Hippocampal formation (tissue), 2 donors: ENCODE results near the gene KRT10.
"Not testable (repeated sequence)": the region's sequence is repeated elsewhere in the genome, so short reads cannot be mapped to it uniquely, and the experiment has no call there.

ENCODE experiments used
- DNase-seq, 2 donors: peaks; one replicate each; lab custom pipeline; 2025; lab: John Stamatoyannopoulos, UW

Gene KRT10

DNA sequence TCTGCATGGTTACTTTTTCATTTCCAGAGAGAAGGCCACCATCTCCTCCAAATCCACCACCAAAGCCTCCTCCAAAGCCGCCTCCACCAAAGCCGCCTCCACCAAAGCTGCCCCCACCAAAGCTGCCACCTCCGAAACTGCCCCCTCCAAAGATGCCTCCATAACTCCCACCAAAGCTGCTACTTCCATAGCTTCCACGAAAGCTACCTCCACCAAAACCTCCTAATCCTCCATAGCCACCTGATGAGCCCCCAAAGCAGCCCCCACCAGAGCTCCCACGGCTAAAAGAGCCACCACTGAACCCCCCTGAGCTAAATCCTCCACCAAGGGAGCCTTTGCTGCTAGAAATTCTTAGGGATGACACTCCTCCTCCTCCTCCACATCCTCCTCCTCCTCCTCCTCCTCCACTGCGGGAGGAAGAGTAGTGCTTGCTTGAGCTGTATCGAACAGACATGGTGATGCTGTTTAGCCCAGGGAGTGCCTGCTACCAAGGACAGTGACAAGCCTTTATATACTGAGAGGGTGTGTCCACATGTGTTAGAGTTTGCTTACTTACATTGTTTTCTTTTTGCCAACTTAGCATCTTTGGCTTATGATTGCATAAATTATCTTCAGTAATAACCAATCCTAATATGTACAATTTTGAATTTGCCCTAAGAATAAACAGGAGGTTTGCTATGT is at the start of gene KRT10:
KRT10 (minus strand) TSS at position 483 of the 681 bp plus-strand sequence; CDS start at position 454, 29 bp downstream.
- no peak for DNase-seq

DNA sequence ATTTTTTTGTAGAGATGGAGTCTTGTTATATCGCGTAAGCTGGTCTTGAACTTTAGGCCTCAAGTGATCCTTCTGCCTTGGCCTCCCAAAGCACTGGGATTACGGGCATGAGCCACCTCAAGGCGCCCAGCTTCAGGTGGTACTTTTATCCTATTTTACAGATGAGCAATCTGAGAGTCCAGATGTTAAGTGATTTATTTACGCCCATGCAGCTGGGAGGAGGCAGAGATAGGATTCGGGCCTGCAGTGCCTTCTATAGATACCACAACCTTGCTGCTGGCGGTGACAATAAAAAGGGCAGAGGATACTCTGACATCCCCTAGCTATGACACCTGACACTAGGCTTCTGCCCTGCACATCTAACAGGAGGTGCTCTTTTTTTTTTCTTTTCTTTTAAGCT is 48.9 kb upstream of the KRT10 start:
- DNase-seq: no peak

DNA sequence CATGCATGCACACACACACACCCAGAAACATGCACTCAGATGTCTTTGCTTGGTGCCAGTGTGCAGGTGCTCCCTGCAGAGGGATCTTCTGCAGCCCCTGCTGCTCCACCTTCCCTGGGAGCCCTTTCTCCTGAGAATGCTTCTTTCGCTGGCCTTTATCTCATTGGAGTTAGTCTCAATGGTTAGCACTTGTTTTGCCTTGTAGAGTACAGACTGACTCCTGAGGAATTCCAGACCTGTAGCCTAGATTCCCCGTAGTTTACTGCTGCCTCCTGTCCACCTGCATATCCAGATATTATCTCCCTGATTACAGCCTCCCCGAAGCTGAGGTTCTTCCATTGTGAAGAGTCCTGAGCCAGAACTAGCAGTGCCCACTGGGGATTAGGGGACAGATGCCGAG is 47.7 kb upstream of the KRT10 start:
- DNase-seq: no peak

DNA sequence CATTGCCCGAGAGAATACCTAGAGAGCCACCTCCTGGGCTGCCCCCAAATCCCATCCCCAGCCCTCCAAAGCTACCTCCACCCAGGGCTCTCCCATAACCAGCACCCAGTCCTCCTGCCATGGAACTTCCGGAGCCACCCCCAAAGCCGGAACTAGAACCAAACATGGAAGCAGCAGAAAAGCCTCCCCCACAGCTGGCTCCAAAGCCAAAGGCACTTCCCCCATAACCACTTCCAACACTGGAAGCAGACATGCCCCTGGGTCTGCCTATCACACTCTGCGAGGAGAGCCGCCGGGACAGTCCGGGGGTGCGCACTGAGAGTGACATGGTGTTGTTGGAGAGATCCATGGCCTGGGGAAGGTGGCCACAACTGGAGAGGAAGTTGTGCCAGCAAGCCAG is 44.4 kb upstream of the KRT10 start, which contains the start of gene KRT12:
KRT12 (minus strand) TSS at position 386 of the 400 bp plus-strand sequence; CDS start at position 349, 37 bp downstream.
- DNase-seq: no peak

DNA sequence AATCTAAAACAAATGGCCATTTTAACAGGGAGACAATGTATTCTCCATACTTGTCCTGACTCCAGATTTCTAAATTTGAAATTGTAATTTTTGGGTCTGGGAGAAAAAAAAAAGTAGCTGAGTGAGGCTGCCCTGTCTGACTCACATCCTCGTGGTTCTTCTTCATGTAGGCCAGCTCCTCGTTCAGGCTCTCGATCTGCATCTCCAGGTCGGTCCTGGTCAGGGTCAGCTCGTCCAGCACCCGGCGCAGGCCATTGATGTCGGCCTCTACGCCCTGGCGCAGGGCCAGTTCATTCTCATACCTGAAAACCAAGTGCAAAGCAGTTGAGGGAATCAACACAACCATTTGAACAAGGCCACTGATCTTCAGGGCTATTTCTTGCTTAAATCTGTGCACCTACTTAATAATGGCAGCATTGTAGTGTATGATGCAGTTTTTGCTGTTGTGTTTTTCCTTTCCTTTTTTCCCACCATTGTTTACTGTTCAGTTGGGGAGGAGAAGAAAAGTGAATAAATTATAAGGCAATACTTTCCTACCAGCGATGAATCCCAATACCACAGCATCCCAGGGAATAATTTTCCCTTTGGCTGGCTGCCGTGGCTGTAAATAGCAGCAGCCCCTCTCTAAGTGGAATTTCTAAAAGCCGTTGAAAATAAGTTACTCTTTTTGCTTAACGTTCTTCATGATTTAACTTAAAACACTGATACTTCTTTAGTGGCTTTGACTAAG is 42.4 kb upstream of the KRT10 start:
- DNase-seq: no peak

DNA sequence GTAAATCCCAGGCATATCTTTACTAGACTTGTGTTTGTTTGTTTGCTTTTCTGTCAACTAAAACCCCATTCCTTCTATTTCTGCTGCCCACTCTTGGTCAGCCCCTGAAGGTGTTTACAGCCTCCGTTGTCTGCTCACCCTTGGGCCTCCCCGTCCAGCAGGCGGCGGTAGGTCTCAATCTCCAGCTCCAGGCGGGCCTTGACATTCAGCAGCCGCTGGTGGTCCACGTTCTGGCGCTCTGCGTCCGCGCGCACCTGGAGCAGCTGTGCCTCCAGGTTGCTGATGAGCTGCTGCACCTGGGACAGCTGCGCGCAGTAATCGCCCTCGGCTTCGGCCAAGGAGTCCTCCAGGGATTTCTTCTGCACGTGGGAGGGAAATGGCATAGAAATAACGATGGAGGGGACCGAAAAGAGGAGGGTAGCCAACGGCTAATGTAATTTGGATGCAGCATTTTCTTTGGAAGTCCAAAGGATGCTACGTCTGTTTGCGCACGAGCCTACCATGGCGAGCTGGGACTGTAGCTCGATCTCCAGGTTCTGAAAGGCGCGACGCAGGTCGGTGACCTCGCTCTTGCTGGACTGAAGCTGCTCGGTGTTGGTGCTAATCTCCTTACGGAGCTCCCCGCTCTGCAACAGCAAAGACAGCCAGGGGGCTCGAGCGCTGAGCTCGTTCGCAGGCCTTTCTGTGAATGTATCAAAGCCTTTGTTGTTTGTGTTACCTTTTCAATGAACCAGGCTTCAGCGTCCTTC is 40.7 kb upstream of the KRT10 start:
- no peak for DNase-seq

DNA sequence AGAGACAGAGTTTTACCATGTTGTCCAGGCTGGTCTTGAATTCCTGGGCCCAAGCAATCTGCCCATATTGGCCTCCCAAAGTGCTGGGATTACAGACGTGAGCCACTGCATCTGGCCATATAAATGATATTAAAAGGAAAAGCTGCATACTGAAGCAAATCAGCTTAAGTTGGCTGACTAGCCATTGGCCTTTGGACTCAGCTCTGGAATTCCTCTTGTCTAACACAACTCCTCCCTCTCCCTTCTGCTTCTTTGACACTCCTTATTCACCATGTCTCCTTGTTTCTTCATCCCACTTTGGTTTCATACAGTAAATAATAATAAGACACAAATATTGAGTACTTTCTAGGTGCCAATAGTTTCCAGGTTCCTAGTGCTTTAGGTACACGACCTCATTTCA is 37.1 kb upstream of the KRT10 start:
- no peak for DNase-seq

DNA sequence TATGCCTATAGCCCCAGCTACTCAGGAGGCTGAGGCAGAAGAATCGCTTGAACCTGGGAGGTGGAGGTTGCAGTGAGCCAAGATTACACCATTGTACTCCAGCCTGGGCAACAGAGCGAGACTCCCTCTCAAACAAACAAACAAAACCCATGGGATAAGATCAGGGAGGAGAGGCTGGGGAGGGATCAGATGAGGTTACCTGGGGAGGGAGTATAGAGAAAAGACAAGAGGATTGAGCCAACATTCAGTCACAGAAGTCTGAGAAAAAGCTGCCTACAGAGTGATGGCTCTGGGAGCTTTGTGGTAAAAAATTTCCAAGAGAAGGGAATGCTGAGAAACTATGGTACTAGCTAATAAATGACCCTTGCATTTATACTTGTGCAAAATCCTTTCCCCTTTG is 36.3 kb upstream of the KRT10 start:
- not testable (repeated sequence) for DNase-seq

DNA sequence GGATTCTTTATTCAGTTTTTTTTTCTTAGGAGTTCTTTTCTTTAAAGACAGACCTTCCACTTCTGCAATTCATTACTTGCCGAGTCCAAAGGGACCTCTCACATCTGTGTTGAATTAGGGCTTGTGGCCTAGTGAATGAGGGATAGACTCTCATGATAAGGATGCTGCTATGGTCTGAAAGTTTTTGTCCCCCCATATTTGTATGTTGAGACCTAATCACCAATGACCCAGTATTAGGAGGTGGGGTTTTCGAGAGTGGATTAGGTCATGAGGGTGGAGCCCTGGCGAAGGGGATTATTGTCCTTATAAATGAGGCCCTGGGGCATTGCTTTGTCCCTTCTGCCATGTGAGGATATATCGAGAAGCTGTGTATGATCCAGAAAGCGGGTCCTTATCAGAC is 35.1 kb upstream of the KRT10 start:
- DNase-seq: no peak

DNA sequence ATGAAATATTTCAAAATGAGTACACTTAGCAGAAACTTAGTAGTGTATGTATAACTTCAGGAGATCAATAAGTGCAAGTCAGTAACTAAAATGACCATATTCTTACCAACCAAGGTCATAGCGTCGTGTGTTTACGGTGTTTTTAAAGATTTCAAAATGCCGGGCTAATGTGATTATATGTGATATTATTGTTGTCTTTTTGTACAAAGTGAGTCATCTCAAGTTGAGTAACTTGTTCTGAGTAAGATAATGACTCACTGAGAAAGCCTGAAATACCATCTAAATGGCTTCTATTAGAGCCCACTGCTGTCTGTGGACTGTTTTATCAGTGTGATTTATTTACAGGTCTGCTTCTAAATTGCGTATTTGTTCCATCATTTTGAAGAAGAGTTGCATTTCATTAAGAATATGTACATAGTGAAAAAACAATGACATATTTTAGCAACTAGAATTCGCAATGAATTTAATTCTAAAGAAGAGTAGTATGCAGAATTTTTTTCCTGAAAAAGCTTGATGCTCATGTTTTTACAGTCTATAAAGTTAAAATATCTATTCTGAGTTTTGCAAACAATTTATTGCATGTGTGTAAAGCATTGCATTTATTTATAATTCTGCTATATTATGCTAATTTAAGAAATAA is 31.9 kb upstream of the KRT10 start:
- DNase-seq: no peak

DNA sequence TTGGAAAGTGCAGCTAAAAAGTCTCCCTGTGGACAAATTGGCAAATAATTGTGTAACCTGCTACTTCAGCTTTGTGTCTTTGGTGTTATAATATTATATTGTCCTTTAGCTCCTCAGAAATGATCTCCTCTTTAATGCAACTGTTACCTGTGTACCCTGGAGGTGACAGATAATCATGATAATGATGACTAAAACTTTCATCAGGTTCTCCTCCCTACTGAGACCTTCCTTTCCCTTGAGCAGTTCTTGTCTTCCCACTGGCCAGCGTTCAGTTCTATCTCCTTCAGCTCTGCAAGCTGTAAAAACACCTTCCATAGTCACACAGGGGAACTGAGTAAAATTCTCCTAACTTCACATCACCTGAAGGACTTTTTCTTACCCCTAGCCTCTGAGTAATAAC is 29.9 kb upstream of the KRT10 start:
- no peak for DNase-seq

DNA sequence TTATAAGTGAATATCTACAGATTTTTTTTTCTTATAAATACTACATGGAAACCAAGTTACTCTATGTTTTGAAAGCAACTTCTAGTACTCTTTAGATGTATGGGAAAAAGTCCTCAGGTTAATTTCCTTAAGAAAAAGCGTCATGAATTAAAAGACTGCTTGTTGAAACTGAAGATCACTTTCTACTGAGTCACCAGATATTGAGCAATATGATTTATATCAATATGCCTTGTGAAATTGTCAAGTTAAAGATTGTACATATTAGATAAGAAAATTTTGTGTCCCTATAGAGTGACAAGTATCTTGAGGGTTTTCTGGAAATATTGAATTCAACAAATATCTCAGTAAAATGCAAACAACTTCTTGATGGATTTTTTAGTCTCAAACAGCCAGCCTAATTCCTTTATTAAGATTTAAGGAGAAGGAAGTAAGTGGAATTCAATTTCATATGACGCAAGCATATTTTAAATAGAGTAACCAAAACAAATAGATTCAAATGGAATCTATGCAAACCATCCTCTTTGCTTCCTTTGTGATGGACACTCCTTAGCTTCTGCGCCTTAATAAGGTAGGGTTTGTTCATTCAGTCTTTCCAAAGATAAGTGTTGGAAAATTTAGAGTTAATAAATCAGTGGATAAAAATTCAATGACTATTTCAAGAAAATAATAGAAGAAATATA is 28.0 kb upstream of the KRT10 start:
- DNase-seq: no peak

DNA sequence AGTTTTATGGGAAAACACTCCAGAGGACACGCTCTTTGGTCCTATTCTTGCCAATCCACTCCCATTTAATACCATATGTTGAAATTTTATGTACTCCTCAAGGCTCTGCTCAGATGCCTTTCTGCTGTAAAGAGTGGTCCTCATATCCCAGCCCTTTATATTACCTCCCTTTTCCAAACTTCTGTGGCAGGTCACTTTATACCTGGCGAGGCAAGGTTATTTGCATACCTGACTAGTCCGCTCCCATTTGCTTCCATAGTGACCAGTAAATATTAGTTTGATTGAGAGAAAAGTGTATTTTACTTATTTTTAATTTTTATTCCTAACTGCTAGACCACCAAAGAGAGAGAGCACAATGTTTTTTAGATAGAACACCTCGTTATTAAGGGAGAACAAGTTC is 27.3 kb upstream of the KRT10 start:
- DNase-seq: no peak

DNA sequence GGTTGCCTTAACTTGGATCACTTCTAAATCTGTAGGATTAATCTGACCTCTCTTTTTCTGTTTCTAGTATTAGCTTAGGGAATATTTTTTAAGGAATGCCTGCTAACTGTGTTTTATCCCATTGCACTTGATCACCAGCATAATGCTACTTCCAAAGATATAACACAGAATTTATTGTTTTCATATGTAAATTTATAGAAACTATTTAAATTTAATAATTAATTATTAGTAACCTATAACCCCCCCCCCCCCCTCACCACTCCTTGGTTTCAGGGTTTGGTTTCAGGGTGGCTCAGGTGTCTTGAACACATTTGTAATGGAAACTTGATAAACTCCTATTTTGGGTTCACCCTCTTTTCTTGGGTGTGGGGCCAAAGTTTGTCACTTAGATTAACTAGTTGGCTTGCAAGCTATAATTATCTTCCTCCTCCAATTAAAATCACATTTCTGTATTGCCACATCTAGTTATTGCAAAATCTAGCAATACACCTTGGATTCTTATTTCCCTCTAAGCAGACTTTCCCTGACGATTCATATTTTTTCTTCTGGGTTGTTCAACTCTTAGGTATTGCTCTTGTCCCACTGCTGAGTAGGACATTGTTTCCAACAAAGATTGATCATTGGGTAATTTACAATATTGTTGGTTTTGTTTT is 26.3 kb upstream of the KRT10 start:
- no peak for DNase-seq

DNA sequence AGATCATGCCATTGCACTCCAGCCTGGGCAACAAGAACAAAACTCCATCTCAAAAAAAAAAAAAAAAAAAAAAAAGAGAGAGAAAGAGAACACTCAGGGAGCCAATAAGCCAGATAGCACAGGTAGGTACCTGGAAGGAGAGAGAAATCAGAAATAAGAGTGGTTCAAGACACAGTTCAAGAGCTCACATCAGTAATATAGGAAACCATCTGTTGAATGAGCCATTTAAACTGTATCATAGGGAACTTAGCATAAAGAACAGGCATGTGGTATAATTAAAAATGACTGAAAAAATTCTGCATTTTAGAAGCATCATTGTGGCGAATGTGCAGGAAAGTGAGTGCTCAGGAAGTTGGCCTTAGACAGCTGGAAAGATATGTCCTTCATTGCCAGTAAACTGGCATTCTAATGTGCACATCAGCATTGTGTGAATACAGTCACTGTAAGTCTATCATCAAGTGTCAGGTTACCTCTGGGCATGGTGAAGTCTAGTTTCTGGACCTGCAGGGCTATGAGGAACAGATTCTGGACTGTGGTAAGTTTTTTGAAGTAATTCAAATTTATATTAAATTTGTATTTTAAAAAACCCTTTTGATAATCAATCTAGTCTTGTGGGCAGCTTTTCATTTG is 24.2 kb upstream of the KRT10 start:
- no peak for DNase-seq

DNA sequence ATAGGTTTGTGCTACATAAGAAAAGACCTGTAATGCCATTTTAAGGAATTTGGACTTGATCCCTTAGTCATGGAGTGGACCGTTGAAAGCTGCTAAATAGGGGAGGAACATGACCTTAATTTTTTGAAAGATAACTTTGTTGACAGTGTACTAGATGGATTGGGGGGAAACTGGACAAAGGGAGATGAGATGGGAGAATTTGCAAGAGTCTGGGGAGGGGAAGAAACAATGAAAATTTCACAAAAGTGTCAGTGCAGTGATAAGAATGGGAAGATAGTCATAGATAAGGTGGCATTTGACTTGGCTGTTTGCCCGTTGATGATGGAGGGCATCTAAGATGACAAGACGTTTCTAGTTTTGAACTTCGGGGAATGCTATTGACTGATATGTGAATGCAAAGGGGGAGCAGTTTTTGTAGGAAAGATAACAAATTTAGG is 22.3 kb upstream of the KRT10 start:
- DNase-seq: no peak

DNA sequence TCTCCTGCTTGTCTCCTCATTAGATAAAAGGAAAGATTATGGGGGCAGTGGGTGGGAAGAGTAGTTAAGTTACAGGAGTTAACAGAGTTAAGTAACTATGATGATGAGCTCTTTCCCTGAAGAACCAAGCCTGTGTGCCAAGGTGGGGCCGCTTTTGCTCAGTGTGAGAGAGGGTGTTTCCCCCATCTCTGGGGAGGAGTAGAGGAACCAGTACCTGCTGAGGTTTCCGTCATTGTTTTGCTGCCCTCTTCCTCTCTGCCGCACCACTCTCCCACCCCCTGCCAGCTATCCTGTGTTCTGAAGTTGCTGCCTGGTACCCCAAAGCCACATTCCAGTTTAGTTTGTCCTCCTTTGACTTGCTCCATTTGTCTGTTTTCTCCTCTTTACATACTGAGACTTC is 20.8 kb upstream of the KRT10 start:
- DNase-seq: no peak

DNA sequence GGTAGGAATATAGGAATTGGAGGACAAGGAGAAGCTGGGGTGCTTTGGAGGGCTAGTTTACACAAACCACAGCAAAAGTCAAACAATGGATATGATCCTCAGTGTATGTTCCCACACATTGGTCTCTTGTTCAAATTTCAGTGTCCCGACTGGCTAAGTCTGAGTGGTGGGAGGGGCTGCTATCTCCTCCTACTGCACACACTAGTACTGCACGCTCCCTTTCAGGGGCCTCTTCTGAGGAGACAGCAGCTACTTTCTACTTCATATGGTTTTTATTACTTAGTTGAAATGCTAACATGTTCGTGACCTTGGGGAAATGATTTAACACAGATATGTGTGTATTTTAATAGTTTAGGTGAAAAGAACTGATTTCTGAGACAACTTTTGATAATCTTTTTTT is 18.8 kb upstream of the KRT10 start:
- no peak for DNase-seq

DNA sequence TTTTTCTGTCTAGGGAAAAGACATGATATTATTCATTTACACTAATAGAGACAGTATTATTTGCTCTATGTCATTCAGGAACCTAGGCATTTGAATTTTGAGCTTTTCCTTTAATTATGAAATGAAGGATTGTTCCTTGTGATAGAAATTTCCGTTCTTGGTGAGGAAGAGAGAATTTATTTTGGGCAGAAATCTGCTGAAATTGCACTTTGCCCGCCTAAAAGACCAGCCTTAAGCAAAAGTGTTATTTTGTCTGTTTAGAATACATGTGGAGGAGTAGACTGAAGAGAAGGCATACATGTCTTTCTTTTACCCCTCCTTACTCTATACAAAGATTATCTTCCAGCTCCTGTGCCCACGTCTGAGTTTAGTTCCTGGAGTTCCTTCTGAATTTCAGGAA is 16.8 kb upstream of the KRT10 start:
- no peak for DNase-seq

DNA sequence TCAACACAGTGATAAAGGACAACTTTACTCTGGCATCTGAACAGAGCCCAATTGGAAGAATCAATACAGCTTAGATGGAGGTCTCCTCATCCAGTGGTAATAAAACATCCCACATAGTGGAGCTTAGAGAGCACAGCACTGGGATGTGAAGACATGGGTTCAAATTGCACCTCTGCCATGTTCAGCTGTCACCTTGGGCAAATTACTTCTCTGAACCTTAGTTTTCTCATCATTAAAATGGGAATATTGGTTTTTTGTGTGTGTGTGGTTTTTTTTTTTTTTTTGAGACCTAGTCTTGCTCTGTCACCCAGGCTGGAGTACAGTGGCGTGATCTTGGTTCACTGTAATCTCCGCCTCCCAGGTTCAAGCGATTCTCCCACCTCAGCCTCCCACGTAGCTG is 13.6 kb upstream of the KRT10 start:
- DNase-seq: no peak

DNA sequence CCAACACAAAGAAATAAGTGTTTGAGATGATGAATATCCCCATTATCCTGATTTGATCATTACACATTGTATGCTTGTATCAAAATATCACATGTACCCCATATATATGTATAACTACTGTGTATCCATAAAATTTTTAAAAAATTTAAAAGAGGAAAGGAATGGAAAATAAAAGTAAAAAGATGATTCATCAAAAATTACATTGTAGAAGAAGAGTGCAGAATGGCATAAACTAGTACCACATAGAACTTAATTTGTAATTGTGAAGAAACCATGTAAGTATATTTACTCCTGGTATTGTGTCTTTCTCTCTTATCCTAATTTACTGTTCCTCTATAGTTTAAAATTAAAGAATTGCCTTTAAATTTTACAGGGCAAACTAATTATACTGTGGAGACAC is 11.5 kb upstream of the KRT10 start:
- no peak for DNase-seq
